Esophagus muscularis mucosa (tissue), 4 donors: Measurements from ENCODE around the gene POLD4.

Experiments used
- EP300 ChIP-seq: sonication (generic); formaldehyde crosslinking; IDR thresholded peaks from one replicate; pipeline ENCODE4 v1.6.1; 2017; ENCODE audit warnings: antibody characterized with exemption
- POLR2A ChIP-seq: fragments of 450-650 bp; IDR thresholded peaks from one replicate; pipeline ENCODE4 v1.6.1; 2017; ENCODE audit warnings: antibody characterized with exemption, moderate library complexity, mild to moderate bottlenecking, low read depth
- POLR2AphosphoS5 ChIP-seq, 2 donors: sonication (generic); formaldehyde crosslinking; IDR thresholded peaks; one replicate each; pipeline ENCODE4 v1.6.1; 2017; ENCODE audit warnings: antibody characterized with exemption in 2 of 2
- TF ChIP-seq, protein P1 (sequence below), 3 experiments: fragments of 200-600 bp in 2 of 3; fragments of 450-650 bp in 1 of 3; sonication (generic) in 2 of 3; IDR thresholded peaks; one replicate each; pipeline ENCODE4 v1.5.1; 2017 to 2019; ENCODE audit warnings: antibody characterized with exemption in 3 of 3, mild to moderate bottlenecking in 2 of 3, moderate library complexity in 1 of 3

DNA sequence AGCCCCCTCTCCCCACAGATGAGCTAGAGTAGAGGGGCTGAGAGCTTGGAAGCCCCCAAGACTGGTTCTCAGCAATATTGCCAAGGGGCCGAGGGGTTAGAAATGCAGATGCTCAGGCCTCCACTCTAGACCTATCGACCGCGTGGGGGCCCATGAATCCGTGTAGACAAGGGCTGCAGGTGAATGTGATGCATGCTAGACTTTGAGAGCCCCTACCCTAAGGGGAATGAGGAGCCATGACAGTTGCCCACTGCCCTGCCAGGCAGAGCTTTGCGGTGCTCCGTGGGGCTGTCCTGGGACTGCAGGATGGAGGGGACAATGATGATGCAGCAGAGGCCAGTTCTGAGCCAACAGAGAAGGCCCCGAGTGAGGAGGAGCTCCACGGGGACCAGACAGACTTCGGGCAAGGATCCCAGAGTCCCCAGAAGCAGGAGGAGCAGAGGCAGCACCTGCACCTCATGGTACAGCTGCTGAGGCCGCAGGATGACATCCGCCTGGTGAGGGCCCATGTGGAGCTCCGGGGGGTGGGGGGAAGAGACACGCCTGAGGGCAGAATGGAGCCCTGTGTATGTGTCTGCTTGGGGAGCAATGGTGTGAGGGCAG, 48.7 kb downstream of the POLD4 start:
- TF ChIP-seq, protein P1, sequence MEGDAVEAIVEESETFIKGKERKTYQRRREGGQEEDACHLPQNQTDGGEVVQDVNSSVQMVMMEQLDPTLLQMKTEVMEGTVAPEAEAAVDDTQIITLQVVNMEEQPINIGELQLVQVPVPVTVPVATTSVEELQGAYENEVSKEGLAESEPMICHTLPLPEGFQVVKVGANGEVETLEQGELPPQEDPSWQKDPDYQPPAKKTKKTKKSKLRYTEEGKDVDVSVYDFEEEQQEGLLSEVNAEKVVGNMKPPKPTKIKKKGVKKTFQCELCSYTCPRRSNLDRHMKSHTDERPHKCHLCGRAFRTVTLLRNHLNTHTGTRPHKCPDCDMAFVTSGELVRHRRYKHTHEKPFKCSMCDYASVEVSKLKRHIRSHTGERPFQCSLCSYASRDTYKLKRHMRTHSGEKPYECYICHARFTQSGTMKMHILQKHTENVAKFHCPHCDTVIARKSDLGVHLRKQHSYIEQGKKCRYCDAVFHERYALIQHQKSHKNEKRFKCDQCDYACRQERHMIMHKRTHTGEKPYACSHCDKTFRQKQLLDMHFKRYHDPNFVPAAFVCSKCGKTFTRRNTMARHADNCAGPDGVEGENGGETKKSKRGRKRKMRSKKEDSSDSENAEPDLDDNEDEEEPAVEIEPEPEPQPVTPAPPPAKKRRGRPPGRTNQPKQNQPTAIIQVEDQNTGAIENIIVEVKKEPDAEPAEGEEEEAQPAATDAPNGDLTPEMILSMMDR (IDR thresholded peaks at IDR 0.05), result no peak
- TF ChIP-seq POLR2A, result no peak
- TF ChIP-seq POLR2AphosphoS5 (IDR thresholded peaks at IDR 0.05), result no peak
- no peak for TF ChIP-seq EP300
